Adrenal gland (tissue), 12 donors: Measurements from ENCODE around the gene CDH4. TPM values are rescaled to one million over a fixed set of nuclear protein-coding genes. Genes with fewer than 3 reads are reported as not detected.

Experiments used
- DNase-seq, 7 donors: peaks; one replicate each; pipeline ENCODE4 v3.0.0-alpha.2; 2019 to 2020
- H3K27ac ChIP-seq, 5 donors: fragments of 200-600 bp; sonication (generic) in 4 of 5; 1 replicate in 3 of 5; 2 replicates in 2 of 5; pipeline versions ENCODE4 v1.5.1 to v1.8.0; 2016 to 2020; ENCODE audit warnings: mild to moderate bottlenecking in 1 of 5
- H3K27me3 ChIP-seq: fragments of 200-600 bp; 2 replicates; pipeline ENCODE4 v1.8.0; 2021
- H3K36me3 ChIP-seq, 2 donors: fragments of 200-600 bp; replicated peaks in 1 of 2; 1 replicate in 1 of 2; 2 replicates in 1 of 2; pipeline versions ENCODE4 v1.5.1 to v1.8.0; 2018 to 2022
- H3K4me1 ChIP-seq, 2 donors: fragments of 200-600 bp; replicated peaks in 1 of 2; 1 replicate in 1 of 2; 2 replicates in 1 of 2; pipeline versions ENCODE4 v1.5.1 to v1.8.0; 2018 to 2021
- H3K4me3 ChIP-seq, 4 donors: fragments of 200-600 bp; sonication (generic) in 3 of 4; one replicate each; pipeline ENCODE4 v1.5.1; 2016 to 2018
- H3K9me3 ChIP-seq, 3 donors: fragments of 200-600 bp; sonication (generic) in 1 of 3; replicated peaks in 1 of 3; 1 replicate in 2 of 3; 2 replicates in 1 of 3; pipeline versions ENCODE4 v1.5.1 to v1.8.0; 2016 to 2021
- POLR2A ChIP-seq, 2 donors: fragments of 450-650 bp; IDR thresholded peaks; one replicate each; pipeline ENCODE4 v1.6.1; 2017; ENCODE audit warnings: antibody characterized with exemption in 2 of 2, mild to moderate bottlenecking in 2 of 2, moderate library complexity in 1 of 2
- WGBS, 4 donors: extraction: QIAGEN DNeasy Blood & Tissue Kit in 2 of 4; methylation state at CpG; one replicate each; pipeline versions ENCODE4 v1.1.5 to v1.1.7; 2013 to 2017; 5-methylcytosine and 5-hydroxymethylcytosine counted together
- intact Hi-C, 2 donors: fragments of 100-400 bp; cut with DNase I; formaldehyde crosslinking; loops; one replicate each; pipeline versions ENCODE4 v1.14.1 to v1.15.0; 2022 to 2023
- polyA plus RNA-seq, 3 donors: library from polyadenylated mRNA; stranded (reverse); fragments of 200-250 nt in 2 of 3; fragments of 350-450 nt in 1 of 3; fragmentation: Illumina TruSeq in 1 of 3; extraction: RNeasy Lipid Tissue Mini Kit (QIAGEN cat#74804) in 1 of 3; gene quantifications; one replicate each; pipeline ENCODE4 v1.2.3, GENCODE V29; 2013 to 2014
- total RNA-seq, 9 donors: library from RNA; depleted of rRNA in 4 of 9; stranded (reverse); fragments of >200 nt in 4 of 9; fragments of 120-200 nt in 1 of 9; fragmentation: NEBNext Ultra II Directional in 1 of 9; extraction: Animal tissue kit (Norgen Biotek cat#: 25700) in 1 of 9; gene quantifications; one replicate each; pipeline versions ENCODE4 v1.1.0 to v1.2.4, GENCODE V29; 2013 to 2023
- TF ChIP-seq, protein P1 (sequence below), 6 experiments: fragments of 450-650 bp in 4 of 6; fragments of 200-600 bp in 2 of 6; sonication (generic) in 1 of 6; IDR thresholded peaks; 1 replicate in 5 of 6; 2 replicates in 1 of 6; pipeline versions ENCODE4 v1.5.1 to v1.8.0; 2016 to 2021; ENCODE audit warnings: antibody characterized with exemption in 6 of 6, mild to moderate bottlenecking in 2 of 6, moderate library complexity in 1 of 6
- donor health status: healthy with polysubstance abuse.
- donor health status: Bipolar disorder and iron deficiency.
- donor health status: DM: yes; HTN: yes; CAD: no.
- donor health status: DM: no; HTN: no; CAD: no.
- donor health status: DM: no; HTN: no; CAD: no.
- donor health status: DM: yes; HTN: yes; CAD: no.

CDH4 gene
- total and polyA plus RNA-seq, 12 donors: 0.08 to 0.53 (median 0.20) TPM; not detected in 3

DNA sequence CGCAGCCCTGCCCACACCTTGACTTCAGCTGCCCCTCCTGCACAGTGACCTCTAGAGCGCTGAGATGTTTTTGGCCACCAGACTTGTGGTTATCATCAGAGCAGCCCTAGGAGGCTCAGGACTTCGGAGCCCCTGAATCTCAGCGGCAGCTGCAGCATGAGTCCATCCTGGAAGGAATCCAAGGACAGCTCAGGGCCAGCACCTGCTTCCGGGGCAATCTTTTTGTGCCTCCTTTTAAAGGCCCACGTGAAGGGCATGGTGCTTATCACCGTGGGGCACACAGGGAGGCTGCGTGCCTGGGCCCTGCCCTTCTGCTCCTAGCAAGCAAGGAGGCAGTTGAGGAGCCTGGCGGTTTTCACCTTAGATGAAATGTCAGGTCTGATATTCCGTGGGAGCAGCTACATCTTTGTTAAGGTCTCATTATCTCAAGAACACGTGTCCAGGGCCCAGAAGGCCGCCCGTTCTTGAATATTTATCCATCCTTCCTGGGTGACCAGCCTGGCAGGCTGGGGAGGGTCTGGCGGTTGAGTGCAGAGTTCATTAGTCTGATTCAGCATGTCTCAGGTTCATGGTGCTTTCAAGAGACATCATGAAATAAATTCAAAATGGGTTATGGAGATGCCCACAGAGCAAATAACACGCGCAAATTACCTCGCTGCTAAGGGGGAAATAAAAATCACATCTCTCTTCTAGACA is 421.2 kb downstream of the CDH4 start:
- TF ChIP-seq POLR2A (IDR thresholded peaks at IDR 0.05): no peak
- TF ChIP-seq, protein P1, sequence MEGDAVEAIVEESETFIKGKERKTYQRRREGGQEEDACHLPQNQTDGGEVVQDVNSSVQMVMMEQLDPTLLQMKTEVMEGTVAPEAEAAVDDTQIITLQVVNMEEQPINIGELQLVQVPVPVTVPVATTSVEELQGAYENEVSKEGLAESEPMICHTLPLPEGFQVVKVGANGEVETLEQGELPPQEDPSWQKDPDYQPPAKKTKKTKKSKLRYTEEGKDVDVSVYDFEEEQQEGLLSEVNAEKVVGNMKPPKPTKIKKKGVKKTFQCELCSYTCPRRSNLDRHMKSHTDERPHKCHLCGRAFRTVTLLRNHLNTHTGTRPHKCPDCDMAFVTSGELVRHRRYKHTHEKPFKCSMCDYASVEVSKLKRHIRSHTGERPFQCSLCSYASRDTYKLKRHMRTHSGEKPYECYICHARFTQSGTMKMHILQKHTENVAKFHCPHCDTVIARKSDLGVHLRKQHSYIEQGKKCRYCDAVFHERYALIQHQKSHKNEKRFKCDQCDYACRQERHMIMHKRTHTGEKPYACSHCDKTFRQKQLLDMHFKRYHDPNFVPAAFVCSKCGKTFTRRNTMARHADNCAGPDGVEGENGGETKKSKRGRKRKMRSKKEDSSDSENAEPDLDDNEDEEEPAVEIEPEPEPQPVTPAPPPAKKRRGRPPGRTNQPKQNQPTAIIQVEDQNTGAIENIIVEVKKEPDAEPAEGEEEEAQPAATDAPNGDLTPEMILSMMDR (IDR thresholded peaks at IDR 0.05): no peak
- no peaks in the 10 kb centered on the region for H3K4me1 ChIP-seq
- 58 to 83% (median 64%) methylated on average over 10 to 17 of the region's 17 CpGs for WGBS, 4 donors
- intact Hi-C loops: no loop called here
- H3K9me3 ChIP-seq: no peaks in the 10 kb centered on the region
- H3K4me3 ChIP-seq: no peak overlapping the region
- no peak for DNase-seq
- H3K36me3 ChIP-seq: no peaks in the 10 kb centered on the region
- H3K27ac ChIP-seq: no peak overlapping the region
- H3K27me3 ChIP-seq: no peaks in the 10 kb centered on the region

DNA sequence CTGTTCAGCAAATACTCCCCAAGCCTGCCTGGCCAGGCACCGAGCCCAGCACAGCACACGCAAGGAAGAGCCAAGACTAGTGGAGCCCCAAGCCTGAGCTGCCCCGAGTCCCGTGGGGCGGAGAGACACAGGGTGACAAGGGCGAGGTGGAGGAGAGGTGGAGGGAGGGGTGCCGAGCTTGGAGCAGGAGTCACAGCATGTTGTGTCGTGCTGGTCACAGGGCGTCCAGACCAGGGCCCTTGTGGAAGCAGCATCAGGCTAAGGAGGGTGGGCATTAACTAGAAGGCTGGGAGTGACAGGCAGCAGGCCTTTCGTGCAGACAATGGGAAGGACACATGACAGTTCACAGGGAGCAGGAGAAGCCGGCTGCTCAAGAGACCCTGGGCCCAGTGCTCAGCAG is 422.1 kb downstream of the CDH4 start:
- WGBS, 4 donors: 75 to 81% (median 78%) methylated on average over 9 to 11 of the region's 11 CpGs
- no peaks in the 10 kb centered on the region for H3K4me1 ChIP-seq
- intact Hi-C loops: no loop called here
- H3K36me3 ChIP-seq: no peaks in the 10 kb centered on the region
- TF ChIP-seq POLR2A (IDR thresholded peaks at IDR 0.05): no peak
- TF ChIP-seq, protein P1 (IDR thresholded peaks at IDR 0.05): no peak
- H3K27me3 ChIP-seq: no peaks in the 10 kb centered on the region
- no peak for DNase-seq
- no peak overlapping the region for H3K27ac ChIP-seq
- H3K9me3 ChIP-seq: no peaks in the 10 kb centered on the region
- no peak overlapping the region for H3K4me3 ChIP-seq

DNA sequence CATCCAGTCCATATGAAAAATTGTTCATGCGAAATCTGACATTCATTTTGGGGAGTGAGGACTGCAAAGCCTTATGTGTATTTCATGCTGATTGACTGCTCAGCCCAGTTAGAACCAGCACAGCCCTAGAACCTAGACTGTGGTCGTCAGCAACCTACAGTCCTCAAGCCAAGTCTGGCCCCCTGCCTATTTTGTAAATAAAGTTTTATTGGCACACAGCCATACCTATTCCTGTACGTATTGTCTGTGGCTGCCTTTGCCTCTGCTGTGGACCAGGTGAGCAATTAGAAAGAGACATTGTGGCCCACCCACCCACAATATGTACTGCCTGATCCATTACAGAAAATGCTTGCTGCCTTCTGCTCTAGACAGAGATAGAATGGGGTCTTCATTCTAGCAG is 422.6 kb downstream of the CDH4 start:
- Histone ChIP-seq H3K36me3 (no peaks in the 10 kb centered on the region), H3K27ac (no peak overlapping the region), H3K4me1 (no peaks in the 10 kb centered on the region), H3K4me3 (no peak overlapping the region), H3K27me3 (no peaks in the 10 kb centered on the region), H3K9me3 (no peaks in the 10 kb centered on the region)
- no peak for DNase-seq
- intact Hi-C loops: no loop called here
- 43 to 69% (median 65%) methylated on average over 3 of the region's 3 CpGs for WGBS, 4 donors
- no peak for TF ChIP-seq POLR2A (IDR thresholded peaks at IDR 0.05)
- TF ChIP-seq, protein P1 (IDR thresholded peaks at IDR 0.05): no peak

DNA sequence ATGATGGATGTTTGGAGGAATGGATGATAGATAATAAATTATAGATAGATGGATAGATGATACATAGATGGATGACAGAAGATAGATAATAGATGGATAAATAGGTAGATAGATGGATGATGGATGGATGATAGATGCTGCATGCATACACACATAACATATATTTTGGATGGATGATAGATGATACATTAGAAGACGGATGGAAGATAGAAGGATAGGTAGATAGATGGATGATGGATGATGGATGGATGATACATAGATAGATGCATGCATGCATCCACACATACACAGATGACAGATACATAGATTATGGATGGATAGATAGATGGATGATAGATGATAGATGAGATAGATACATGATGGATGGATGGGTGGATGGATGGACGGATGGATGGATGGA is 425.9 kb downstream of the CDH4 start:
- Histone ChIP-seq H3K27ac (no peak overlapping the region), H3K4me1 (no peaks in the 10 kb centered on the region), H3K9me3 (no peaks in the 10 kb centered on the region), H3K27me3 (no peaks in the 10 kb centered on the region), H3K36me3 (no peaks in the 10 kb centered on the region), H3K4me3 (no peak overlapping the region)
- TF ChIP-seq, protein P1 (IDR thresholded peaks at IDR 0.05): no peak
- no peak for TF ChIP-seq POLR2A (IDR thresholded peaks at IDR 0.05)
- WGBS, 4 donors: 29 to 60% (median 48%) methylated on average over 2 of the region's 2 CpGs
- DNase-seq: no peak
- intact Hi-C loops: no loop called here
